Esophagus squamous epithelium (tissue), 5 donors: Measurements from ENCODE around the gene JUND. TPM values are rescaled to one million over a fixed set of nuclear protein-coding genes. Genes with fewer than 3 reads are reported as not detected.
A peak's percentile ranks its signal among the peaks of the same experiment; 100 is the strongest.

Source experiments
- DNase-seq: peaks from one replicate; lab custom pipeline; 2025; lab: John Stamatoyannopoulos, UW
- H3K27ac ChIP-seq, 4 donors: fragments of 200-600 bp; sonication (generic); one replicate each; pipeline ENCODE4 v1.5.1; 2016 to 2019; ENCODE audit warnings: mild to moderate bottlenecking in 1 of 4
- H3K27me3 ChIP-seq, 4 donors: fragments of 200-600 bp; sonication (generic); 1 replicate in 3 of 4; 2 replicates in 1 of 4; pipeline versions ENCODE4 v1.5.1 to v1.6.0; 2017 to 2021; ENCODE audit warnings: antibody characterized with exemption in 1 of 4
- H3K36me3 ChIP-seq, 3 donors: fragments of 200-600 bp; sonication (generic); one replicate each; pipeline ENCODE4 v1.5.1; 2016 to 2019
- H3K4me1 ChIP-seq, 3 donors: fragments of 200-600 bp; sonication (generic); one replicate each; pipeline ENCODE4 v1.5.1; 2017 to 2019
- H3K4me3 ChIP-seq, 4 donors: fragments of 200-600 bp; sonication (generic); 1 replicate in 3 of 4; 2 replicates in 1 of 4; pipeline ENCODE4 v1.5.1; 2016 to 2019; ENCODE audit warnings: mild to moderate bottlenecking in 2 of 4, moderate library complexity in 1 of 4
- H3K9me3 ChIP-seq, 3 donors: fragments of 200-600 bp; sonication (generic); one replicate each; pipeline ENCODE4 v1.5.1; 2016 to 2019
- POLR2A ChIP-seq, 4 donors: fragments of 450-650 bp; IDR thresholded peaks; one replicate each; pipeline ENCODE4 v1.6.1; 2017; ENCODE audit warnings: antibody characterized with exemption in 4 of 4, mild to moderate bottlenecking in 4 of 4, moderate library complexity in 3 of 4
- WGBS, 2 donors: methylation state at CpG; one replicate each; pipeline ENCODE4 v1.1.5; 2018; 5-methylcytosine and 5-hydroxymethylcytosine counted together
- intact Hi-C: fragments of 100-400 bp; cut with DNase I; formaldehyde crosslinking; loops from one replicate; pipeline ENCODE4 v1.15.0; 2022
- total RNA-seq, 4 donors: library from RNA; depleted of rRNA; stranded (reverse); fragments of >200 nt; gene quantifications; one replicate each; pipeline ENCODE4 v1.1.0, GENCODE V29; 2016
- TF ChIP-seq, protein P1 (sequence below), 6 experiments: fragments of 450-650 bp in 4 of 6; fragments of 200-600 bp in 2 of 6; sonication (generic) in 2 of 6; IDR thresholded peaks; one replicate each; pipeline ENCODE4 v1.5.1; 2016 to 2019; ENCODE audit warnings: antibody characterized with exemption in 6 of 6, mild to moderate bottlenecking in 4 of 6, moderate library complexity in 4 of 6
- donor health status: DM: yes; HTN: yes; CAD: no.

The JUND gene
- total RNA-seq, 4 donors from 2014 or later: 71.7 to 192 (median 166) TPM

DNA sequence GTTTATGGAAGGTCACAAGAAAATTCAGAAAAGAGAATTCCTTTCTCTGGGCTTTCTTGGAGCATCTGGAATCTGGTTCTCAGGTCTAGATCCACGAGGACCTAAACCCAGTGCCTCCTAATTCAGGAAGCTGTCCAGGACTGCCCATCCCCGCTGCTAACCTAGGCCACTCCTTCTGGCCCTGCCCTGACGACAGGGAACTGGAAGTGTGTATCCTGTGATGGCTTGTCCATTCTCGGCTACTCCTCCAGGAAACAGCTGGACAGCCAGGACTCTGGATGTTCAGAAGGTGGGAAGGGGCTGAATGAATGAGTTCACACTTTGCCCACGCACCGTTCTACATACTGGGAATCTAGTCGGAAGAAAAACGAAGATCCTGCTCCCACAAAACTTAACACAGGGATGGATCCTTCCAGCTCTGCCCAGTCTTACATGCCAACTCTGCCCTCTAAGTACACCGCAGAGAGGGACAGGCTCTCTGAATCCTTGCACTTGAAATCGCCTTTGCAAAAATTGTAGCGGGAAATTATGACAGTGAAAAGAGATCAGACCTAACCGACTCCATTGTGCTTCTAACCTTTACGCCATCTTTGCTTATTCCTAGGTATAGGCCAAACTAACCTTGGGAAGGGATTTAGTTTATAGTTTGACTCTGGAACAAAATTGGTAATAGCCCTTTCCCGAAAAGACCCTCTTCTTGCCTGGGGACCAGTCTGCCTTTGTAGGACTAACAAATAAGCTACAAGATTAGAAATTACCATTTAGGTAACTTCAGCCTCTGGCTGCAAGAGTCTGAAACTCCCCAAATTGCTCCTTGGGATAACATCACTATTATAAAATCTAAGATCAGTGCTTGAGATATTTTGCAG is 39.7 kb upstream of the JUND start:
- TF ChIP-seq POLR2A (IDR thresholded peaks at IDR 0.05): no peak
- TF ChIP-seq, protein P1, sequence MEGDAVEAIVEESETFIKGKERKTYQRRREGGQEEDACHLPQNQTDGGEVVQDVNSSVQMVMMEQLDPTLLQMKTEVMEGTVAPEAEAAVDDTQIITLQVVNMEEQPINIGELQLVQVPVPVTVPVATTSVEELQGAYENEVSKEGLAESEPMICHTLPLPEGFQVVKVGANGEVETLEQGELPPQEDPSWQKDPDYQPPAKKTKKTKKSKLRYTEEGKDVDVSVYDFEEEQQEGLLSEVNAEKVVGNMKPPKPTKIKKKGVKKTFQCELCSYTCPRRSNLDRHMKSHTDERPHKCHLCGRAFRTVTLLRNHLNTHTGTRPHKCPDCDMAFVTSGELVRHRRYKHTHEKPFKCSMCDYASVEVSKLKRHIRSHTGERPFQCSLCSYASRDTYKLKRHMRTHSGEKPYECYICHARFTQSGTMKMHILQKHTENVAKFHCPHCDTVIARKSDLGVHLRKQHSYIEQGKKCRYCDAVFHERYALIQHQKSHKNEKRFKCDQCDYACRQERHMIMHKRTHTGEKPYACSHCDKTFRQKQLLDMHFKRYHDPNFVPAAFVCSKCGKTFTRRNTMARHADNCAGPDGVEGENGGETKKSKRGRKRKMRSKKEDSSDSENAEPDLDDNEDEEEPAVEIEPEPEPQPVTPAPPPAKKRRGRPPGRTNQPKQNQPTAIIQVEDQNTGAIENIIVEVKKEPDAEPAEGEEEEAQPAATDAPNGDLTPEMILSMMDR (IDR thresholded peaks at IDR 0.05): no peak
- H3K9me3 ChIP-seq: no peaks in the 10 kb centered on the region
- H3K4me3 ChIP-seq: no peak overlapping the region
- peaks cover 35 to 65% (median 50%) of the 10 kb centered on the region in 3 donors for H3K4me1 ChIP-seq
- H3K27me3 ChIP-seq: no peaks in the 10 kb centered on the region
- H3K27ac ChIP-seq: peak overlapping the region; percentile 88 to 97 (median 94)
- WGBS, 2 donors: 74 to 81% methylated on average over 9 to 10 of the region's 14 CpGs
- intact Hi-C loops: no loop called here
- no peaks in the 10 kb centered on the region for H3K36me3 ChIP-seq
- no peak for DNase-seq

DNA sequence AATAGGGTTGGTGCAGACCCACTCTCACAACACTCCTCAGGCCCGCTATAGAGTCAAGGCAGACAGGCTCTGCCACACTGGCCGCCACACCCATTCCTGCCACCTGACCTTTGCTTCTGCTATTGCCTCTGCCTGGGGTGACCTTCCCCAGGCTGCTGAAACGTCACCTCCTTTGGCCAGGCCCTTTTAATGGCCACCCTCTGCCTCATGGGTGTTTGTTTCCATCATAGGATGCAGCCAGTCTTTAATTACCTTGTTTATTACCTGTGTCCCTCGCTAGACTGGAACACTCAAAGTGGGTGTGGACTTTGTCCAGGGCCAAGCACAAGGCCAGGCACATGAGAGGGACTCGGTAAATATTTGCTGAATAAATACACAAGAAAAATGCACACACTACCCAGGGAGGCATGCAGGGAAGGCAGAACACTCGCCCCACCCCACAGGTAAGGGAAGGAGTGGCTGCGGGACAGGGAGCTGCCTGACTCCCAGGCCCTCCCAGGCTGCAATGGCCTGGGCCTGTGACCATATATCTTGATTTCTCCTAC is 38.2 kb upstream of the JUND start:
- H3K27ac ChIP-seq: peak overlapping the region; percentile 29 to 97 (median 62)
- TF ChIP-seq POLR2A (IDR thresholded peaks at IDR 0.05): no peak
- TF ChIP-seq, protein P1 (IDR thresholded peaks at IDR 0.05): no peak
- H3K36me3 ChIP-seq: peaks cover 0 to 11% (median 0%) of the 10 kb centered on the region in 3 donors
- no peaks in the 10 kb centered on the region for H3K9me3 ChIP-seq
- no peak overlapping the region for H3K4me3 ChIP-seq
- no peaks in the 10 kb centered on the region for H3K27me3 ChIP-seq
- H3K4me1 ChIP-seq: peaks cover 35 to 65% (median 50%) of the 10 kb centered on the region in 3 donors
- WGBS, 2 donors: 59 to 75% methylated on average over 5 to 6 of the region's 7 CpGs
- DNase-seq: no peak
- intact Hi-C loops: no loop called here

DNA sequence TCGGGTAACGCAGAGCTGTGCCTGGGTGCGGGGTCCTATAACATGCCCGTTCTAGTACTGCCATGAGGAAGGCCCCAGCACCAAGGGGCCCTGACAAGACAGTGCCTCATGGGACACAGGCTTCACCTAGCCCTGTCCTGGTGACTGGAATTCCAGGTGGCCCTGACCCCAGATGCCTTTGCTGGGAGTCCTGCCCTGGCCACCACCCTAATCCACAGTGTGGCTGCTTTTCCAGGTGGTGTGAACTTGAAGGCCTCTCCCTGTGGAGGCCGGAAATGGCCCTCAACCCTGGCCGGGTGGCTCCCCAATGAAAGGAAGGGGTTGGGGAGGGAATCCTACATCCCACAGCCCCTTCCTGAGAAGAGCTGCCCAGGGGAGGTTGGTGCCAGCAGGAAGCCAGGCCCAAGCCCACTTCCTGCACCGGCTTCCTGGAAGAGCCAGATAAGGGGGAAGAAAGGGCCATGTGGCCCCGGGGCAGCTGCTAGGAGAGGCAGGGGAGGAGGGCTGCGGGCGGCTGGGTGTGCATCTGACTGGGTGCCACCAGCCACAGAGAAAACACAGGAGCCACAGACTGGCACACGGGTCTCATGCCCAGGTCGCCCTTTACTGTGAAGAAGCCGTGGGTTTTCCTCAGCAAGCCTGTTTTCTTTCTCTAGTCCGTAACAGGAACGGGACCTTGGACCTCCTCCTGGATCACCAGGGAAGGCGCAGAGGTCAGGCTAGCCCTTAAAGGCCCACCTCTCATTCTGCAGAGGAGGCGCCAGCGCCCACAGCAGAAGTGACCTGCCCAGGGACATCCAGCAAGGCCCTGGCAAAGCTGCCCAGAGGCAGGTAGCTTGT is 36.8 kb upstream of the JUND start:
- Histone ChIP-seq H3K36me3 (peaks cover 0 to 26% (median 7%) of the 10 kb centered on the region in 3 donors), H3K27me3 (no peaks in the 10 kb centered on the region), H3K27ac (peak overlapping the region; percentile 55 to 97 (median 88)), H3K4me3 (peak overlapping the region in 1 of 4 donors; percentile 24), H3K9me3 (no peaks in the 10 kb centered on the region), H3K4me1 (peaks cover 25 to 52% (median 40%) of the 10 kb centered on the region in 3 donors)
- intact Hi-C loops: no loop called here
- DNase-seq: no peak
- TF ChIP-seq POLR2A (IDR thresholded peaks at IDR 0.05): no peak
- TF ChIP-seq, protein P1 (IDR thresholded peaks at IDR 0.05): no peak
- 40 to 49% methylated on average over 4 to 13 of the region's 18 CpGs for WGBS, 2 donors

DNA sequence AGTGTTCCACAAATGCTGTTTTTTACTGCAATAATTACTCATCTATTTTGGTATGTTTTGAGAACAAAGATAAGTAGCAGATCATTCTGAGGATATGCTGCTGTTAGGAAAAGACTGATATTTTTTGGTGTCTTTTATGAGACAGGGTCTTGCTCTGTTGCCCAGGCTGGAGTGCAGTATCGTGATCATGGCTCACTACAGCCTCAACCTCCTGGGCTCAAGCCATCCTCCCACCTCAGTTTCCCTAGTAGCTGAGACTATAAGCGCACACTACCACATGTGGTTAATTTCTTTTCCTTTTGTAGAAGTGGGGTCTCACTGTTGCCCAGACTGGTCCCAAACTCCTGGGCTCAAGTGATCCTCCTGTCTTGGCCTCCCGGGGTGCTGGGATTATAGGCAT is 32.0 kb upstream of the JUND start:
- intact Hi-C loops: no loop called here
- DNase-seq: no peak
- peaks cover 2 to 23% (median 4%) of the 10 kb centered on the region in 3 donors for H3K4me1 ChIP-seq
- H3K9me3 ChIP-seq: no peaks in the 10 kb centered on the region
- TF ChIP-seq POLR2A (IDR thresholded peaks at IDR 0.05): no peak
- TF ChIP-seq, protein P1 (IDR thresholded peaks at IDR 0.05): no peak
- peaks cover 13 to 74% (median 26%) of the 10 kb centered on the region in 3 donors for H3K36me3 ChIP-seq
- H3K27me3 ChIP-seq: no peaks in the 10 kb centered on the region
- 97 to 100% methylated on average over 2 to 3 of the region's 3 CpGs for WGBS, 2 donors
- no peak overlapping the region for H3K27ac ChIP-seq
- no peak overlapping the region for H3K4me3 ChIP-seq
